ENCODE measurements around the gene TDP2.
"Not testable (repeated sequence)": the region's sequence is repeated elsewhere in the genome, so short reads cannot be mapped to it uniquely, and the experiment has no call there.

The TDP2 gene

DNA sequence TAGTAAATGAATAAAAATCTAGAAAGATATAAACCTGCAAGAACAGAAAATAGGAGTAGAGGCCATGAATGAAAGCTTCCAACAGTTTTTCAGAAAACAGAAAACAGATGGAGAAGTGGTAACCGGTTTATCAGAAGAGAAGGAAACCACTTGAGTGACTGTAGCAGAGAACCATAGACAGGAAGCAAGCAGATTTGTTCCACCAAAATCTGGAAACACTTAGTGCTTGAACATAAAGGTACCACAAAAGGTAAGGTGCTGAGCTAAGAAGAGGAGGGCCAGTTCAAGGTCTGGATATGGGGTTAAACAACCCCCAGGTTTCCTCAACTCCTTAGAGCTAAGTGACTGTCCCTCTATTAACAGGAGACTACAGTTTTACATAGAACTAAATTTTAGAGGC lies 11.5 kb downstream of the TDP2 start:
- no peak for DNase-seq (ENCODE audit: low spot score)
- FAIRE-seq = no peak

DNA sequence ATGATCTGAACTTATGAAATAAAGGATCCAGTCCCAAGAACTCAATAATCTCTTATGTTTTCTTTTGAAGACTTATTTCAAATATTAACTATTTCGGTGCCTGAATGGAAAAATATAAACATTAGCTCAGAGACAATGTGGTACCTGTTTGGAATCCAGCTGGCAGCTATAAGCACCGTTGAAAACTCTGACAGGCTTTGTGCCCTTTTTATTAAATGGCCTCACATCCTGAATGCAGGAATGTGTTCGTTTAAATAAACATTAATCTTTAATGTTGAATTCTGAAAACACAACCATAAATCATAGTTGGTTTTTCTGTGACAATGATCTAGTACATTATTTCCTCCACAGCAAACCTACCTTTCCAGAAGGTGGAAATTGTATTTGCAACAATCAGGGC lies 16.3 kb downstream of the TDP2 start:
- DNase-seq (ENCODE audit: low spot score) = no peak
- no peak for FAIRE-seq

DNA sequence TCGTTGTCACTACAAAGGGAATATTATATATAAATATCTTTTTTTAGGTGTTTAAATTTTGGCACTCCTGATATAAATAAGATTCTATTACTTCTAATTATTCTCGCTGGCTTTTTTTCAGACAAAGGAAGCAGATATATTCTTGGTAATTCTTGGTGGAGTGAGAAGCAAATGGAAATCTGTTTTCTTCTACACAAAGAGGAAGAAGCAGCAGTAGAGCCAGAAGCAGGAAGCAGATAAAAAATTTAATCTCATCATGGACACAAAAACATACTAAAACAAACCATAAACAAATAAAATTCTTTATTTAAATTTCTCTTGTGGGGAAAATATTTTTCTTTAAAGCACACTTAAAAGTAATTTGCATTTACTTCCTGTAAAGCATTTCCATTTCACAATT lies 17.0 kb downstream of the TDP2 start:
- DNase-seq (ENCODE audit: low spot score) = no peak
- FAIRE-seq = no peak

DNA sequence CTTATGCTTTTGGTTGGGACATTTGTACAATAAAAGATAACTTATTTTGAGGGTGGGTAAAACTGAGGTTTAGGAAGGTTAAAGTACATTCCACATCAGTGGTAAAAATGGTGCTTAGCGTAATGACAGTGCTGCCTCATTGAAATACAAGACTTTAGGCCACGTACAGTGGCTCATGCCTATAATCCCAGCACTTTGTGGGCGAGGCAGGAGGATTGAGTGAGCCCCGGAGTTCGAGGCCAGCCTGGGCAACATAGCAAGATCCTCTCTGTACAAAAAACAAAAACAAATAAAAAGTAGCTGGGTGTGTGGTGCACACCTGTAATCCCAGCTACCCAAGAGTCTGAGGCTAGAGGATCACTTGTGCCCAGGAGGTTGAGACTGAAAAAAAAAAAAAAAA lies 18.4 kb downstream of the TDP2 start:
- DNase-seq (ENCODE audit: low spot score) (no peak), FAIRE-seq (no peak)

DNA sequence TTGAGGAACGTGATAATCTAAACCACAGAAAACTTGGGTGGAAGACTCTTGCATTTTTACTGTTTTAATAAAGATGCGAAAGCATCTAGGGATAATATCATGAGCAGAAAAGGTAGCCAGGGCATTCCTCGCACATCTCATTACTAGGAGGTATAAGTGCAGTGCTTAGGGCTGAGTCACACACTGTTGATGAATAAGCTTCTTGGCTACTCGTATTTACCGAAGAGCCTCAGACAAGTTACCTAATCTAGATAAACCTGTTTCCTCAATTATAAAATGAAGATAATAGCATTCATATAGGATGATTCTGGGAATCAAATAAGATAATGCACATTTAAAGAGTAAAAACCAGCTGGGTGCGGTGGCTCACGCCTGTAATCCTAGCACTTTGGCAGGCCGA lies 19.9 kb downstream of the TDP2 start:
- DNase-seq (ENCODE audit: low spot score) = no peak
- FAIRE-seq = no peak

DNA sequence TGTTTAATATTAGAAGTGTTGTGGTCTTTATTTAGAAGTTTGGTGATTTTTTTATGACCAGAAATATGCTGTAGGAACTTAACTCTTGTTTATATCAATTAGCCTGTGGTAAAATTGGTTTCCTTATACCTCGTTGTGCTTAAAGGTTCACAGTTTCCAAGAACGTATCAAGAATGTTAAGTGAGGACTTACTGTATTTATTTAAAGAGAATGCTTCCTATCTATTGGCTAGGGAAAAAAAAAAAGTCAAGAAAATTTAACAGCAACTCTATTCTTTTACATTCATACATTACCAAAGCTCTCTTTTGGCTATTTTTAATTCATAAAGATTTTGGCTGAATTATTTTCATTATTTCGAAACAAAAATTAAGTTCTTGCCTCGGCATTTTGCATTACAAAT lies 22.3 kb downstream of the TDP2 start:
- DNase-seq (ENCODE audit: low spot score) (no peak), FAIRE-seq (no peak)

DNA sequence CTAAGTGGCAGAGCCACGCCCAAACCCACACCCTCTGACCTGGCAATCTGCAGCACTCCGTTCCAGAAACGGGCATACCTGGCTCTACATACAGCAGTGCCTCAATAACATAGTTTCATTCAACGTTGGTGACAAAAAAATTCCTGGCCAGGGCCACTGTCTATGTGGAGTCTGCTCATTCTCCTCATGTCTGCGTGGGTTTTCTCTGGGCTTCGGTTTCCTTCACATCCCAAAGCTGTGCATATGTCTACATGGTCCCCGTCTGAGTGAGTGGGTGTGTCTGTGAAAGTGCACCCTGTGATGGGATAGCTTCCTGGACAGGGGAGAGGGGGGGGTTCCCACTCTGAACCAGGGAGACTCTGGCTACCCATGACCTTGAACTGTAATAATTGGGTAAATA lies 22.8 kb downstream of the TDP2 start:
- FAIRE-seq = no peak

DNA sequence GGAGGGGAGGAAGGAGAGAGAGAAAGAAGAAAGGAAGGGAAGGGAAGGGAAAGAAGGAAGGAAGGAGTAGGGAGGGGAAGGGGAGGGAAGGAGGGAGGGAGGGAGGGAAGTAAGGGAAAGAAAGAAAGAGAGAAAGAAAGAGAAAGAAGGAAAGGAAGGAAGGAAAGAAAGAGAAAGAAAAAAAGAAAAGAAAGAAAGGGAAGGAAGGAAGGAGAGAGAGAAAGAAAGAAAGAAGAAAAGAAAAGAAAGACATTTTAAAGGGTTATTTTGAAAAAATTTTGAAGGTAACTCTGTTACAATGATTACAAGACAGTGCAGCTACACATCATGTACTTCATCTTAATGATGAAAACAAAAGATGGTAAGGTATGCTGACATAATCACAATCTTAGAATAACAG lies 24.6 kb downstream of the TDP2 start:
- DNase-seq (ENCODE audit: low spot score) = no peak
- FAIRE-seq = no peak

More for the DNA sequence above, 22.8 kb downstream of the TDP2 start:
- DNase-seq (ENCODE audit: low spot score) = no peak

DNA sequence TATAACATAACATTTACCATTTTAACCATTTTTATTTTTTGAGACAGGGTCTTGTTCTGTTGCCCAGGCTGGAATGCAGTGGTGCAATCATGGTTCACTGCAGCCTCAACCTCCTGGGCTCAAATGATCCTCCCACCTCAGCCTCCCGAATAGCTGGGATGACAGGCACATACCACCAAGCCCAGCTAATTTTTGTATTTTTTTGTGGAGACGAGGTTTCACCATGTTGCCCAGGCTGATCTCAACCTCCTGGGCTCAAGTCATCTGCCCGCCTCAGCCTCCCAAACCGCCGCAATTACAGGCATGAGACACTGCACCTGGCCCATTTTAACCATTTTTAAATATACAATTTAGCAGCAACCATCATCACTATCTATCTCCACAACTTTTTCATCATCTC lies 26.1 kb downstream of the TDP2 start:
- not testable (repeated sequence) for DNase-seq (ENCODE audit: low spot score); FAIRE-seq

DNA sequence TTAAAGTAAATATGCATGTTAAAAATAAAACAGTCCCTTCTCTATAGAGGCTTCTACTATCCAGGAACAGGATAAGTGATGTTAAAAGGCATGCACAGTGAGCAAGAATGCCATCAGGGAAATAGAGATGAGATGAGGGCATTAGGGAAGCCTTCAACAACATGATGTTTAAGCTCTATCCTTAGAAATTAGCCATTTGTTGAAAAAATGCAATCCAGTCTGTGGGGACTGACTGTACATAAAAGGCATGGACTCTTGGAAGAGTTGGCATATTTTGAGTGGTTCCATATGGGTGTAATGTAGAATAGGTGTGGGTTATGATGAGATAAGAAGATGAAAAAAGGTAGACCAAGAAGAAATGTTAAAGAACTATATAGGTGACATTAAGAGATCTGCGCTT lies 26.5 kb downstream of the TDP2 start:
- FAIRE-seq = no peak
- DNase-seq (ENCODE audit: low spot score) = no peak

DNA sequence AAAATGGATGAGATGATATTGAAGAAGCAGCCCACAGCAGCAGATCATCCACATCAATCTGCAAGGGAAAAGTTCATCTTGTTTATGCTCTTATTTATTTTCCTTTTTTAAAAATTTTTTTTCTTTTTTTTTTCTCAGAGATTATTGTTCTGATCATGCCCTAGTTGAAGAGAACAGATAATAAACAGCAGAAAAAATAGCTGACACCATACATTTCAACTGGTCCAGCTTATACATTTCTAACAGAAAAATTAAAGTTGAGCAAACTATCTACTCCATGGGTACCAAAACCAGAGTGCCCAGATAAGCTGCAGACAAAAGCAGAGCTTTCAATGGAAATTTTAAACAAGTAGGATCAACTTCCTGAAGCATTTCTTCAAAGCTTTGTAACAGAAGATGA lies 30.0 kb downstream of the TDP2 start:
- FAIRE-seq = no peak
- no peak for DNase-seq (ENCODE audit: low spot score)

DNA sequence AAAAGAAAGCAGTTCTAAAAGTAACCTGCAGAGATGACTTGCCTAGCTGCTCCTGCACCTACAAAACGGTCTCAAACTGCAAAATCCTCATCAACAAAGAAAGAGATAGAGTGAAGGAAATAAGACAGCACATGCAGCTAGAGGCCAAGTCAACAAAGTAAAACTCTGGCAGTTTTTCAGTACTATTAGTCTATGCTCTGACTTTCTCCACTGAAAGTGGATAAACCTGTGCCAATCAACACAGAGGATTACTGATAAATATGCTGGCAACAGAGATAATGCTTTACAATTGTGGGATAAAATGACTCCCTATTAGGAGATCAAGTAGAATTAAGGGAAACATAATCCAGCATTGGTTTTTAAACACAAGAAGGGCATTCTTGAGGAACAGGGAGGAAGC lies 34.1 kb downstream of the TDP2 start:
- no peak for DNase-seq (ENCODE audit: low spot score)
- no peak for FAIRE-seq

DNA sequence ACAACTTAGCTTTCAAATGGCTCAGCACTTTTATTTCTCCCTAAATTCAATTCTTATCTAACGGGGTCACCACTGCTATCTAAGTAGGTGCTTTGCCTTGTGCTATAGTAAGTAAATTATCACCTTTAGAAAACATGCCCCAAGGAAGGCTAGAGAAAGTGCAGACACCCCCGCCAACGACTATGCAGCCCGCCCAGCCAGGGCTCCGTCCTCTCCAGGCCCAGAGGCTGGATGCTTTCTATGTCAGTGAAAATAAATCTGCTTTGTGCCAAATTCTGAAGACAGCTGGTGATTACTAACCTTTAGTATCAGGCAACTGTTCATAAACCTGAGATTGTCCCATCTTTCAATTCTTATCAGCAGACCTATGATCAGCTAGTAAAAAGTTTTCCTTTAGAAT lies 35.0 kb downstream of the TDP2 start:
- FAIRE-seq (no peak), DNase-seq (ENCODE audit: low spot score) (no peak)

DNA sequence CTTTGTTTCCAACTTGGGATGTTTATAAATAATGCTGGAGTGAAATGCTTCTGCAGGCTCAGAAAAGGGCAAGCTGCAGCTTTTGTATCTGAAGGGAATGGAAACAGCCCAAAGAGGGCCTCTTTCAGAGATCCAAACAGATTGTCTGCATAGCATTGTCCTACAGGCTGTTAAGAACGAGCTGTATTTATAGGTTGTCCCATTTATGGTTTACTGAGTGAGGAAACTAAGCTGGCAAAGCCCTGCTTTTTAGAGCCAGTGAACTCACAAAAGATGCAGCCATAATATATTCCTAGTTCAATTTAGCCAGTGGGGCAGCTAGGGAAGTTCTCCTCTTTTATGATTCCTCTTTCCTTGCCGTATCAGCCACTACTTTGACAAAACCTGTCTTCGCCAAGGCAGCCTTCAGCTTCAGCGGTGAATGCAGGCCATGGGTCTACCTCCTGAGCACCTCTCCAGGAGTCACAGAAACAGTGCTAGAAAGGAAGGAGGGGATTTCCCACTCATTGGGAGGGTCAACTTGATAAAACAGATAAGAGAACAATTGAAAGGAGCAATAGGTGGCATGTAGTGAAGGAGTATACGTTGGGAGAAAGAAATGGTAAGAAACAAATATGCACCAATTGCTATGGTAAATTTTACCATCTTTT lies 35.7 kb downstream of the TDP2 start:
- DNase-seq (ENCODE audit: low spot score) (no peak), FAIRE-seq (no peak)

DNA sequence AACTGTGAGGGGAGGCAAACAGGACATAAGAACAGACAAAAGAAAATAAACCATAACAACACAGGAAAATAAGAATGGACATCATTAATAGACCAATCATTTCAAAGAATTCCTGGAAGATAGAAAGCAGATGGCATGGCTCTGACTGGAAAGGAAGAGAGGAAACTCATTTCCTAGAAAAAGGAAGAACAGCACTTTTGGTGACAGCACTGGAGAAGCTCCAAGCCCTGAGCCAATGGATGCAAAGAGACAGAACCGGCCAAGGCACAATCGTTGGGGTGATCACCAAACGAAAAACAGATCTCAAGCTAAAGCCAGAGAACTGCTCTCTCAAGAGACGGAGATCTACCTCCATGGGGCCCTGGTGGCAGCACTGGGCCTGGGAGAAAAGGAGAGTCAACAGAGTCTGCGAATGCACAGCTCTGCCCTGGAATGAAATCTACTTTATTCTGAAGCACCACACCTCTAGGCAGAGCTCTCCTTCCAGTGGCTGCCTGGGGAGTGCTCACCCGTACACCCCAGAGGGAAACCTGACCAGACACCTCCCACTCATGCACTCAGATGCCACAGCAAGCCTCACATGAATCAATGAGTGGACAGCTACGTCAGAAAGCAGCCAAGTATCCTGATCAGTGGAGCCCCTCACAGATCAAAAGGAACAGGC lies 44.9 kb downstream of the TDP2 start:
- no peak for FAIRE-seq
- no peak for DNase-seq (ENCODE audit: low spot score)

DNA sequence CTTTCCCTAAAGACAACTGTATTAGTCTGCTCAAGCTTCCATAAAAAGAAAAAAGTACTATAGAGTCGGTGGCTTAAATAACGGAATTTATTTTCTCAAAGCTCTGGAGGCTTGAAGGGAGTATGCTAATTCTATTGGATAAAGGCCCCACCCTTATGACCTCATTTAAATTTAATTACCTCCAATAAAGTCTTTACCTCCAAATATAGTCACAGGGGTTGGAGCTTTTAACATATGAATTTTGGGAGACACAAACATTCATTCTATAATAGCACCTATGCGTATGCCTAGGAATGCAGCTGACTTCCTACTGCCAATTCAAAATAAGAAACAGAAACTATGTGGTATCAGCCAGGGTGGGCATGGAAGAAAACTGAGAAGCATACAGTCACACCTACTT lies 46.1 kb downstream of the TDP2 start:
- FAIRE-seq (no peak), DNase-seq (ENCODE audit: low spot score) (no peak)

DNA sequence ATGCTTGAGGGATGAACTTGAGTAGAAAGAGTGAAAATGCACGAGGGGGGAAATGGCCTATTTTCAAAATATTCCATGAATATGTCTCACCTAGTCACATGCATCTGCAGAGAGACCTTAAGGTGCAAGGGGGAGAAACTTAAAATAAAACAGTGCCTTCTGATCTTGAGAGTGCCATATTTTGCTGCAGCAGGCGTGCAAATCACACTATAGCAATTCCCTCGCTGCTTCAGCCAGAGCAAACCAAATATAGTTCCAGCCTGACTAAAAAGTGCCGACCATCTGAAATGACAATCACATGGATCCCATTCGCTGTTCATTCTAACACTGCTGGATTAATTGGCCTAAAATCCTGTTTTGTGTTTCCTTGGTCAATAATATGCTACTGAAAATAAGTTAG lies 47.0 kb downstream of the TDP2 start:
- DNase-seq (ENCODE audit: low spot score) (no peak), FAIRE-seq (no peak)

DNA sequence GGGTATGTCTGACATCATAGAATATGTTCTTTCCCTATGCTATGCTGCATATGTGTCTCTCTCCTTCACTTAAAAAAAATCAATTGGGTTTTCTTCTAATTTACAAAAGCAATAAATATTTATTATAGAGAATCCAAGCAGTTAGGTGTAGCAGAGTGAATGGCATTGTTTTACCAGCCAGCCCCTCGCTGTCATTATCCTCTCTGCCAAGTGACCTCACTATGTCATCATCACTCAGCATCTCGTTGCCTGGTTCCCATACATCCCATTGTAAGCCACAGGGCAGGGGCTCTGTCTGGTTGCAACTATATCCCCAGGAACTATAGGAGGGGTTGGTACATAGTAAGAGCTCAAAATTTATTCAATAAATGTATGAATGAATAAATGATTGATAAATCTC lies 52.1 kb downstream of the TDP2 start:
- DNase-seq (ENCODE audit: low spot score) = no peak
- FAIRE-seq = no peak

DNA sequence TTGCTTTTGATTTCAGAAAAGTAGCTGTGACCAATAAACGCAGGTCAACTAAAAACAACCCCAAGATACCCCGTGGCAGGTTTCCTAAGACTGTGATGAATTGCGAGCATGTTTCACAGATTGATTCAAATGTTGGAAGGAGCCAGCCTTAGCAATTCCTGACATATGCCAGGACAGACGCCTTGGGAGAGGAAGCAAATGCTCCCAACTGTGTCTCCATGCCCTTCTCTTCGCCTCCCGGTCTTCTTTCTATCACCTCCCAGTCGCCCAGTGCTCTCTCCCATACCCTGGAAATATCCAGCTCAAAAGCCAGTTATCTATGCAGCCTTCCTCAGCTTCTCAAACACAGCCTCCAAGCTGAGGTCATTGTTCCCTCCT lies 52.7 kb downstream of the TDP2 start:
- FAIRE-seq (no peak), DNase-seq (ENCODE audit: low spot score) (no peak)

DNA sequence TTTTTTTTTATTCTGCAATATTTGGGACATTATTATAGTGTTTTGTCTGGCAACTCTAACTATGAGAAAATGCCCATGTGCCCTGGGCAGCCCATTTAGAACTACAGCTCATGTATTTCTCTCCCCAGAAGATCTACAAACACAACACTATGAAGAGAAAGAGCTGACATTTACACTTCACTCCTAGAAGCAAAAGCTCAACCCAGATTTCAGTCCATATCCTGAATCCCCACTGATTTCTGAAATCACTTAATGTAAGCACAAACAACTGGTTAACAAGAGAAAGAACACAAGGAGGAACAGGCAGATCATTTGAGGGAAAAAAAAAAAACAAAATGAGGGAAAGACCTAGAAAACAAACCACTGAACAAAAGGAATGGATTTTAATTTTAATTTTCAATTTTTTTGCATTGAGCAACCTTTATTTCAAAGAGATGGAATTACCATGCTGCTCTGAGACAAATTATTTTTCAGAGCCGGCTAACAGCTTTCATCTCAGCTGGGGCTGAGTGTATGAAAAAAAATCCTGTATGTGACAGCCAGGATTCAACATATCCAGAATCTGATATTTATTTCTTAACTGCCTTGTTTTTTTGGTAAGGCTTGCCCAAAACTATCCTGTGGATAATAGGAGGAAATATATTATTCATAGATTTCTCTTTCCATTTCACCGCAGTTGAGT lies 53.2 kb downstream of the TDP2 start:
- FAIRE-seq = no peak
- DNase-seq (ENCODE audit: low spot score) = no peak

DNA sequence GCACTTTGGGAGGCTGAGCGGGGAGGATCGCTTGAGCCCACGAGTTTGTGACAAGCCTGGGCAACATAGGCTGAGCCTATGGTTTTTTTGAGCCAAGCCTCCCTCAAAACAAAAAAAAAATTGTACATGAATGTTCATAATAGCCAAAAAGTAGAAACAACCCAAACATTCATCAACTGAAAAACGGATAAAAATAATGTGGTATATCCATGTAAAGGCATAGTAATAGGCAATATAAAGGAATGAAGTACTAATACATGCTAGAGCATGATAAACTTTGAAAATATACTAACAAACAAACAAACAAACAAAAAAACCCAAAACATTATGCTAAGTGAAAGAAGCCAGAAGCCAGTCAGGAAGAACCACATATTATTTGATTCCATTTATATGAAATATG lies 56.0 kb downstream of the TDP2 start:
- FAIRE-seq (no peak), DNase-seq (ENCODE audit: low spot score) (no peak)

DNA sequence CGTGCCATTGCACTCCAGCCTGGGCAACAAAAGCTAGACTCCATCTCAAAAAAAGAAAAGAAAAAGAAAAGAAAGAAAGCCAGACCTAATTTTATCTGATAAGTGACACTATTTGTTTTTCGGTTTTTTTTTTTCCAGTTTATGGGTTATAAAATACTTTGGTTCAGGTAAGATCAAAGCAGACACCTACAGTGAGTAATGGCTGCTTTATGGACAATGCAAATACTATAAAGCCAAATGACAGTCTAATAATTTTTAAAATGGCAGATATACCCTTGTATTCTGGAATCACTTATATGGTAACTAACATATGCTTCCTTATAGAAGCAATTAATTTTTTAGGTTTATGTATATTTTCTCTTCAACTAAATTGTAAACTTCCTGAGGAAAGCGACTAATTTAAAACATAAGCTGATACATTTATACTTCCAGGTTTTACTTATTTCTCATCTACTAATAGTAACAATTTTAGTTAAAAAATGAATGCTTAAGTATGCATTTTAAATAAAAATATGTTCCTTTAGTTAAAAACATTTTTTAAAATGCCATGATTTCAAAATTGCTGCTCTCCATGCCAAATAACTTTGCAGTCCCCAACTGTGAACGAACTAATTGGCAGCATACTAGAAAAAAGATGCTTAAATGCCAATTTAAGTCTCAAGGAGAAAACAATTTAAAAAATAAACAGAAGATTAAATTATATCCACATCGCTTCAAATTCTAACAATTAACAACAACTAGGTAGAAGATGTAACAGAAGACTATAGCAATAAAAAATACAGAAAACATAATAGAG lies 59.2 kb downstream of the TDP2 start:
- FAIRE-seq (no peak), DNase-seq (ENCODE audit: low spot score) (no peak)
